Ishikawa (cell line): ENCODE data around the gene BMP8A.

ENCODE experiments used
- CEBPB ChIP-seq: IDR thresholded peaks from 2 replicates; pipeline ENCODE4 v1.6.1; 2012
- CREB1 ChIP-seq: IDR thresholded peaks from 2 replicates; pipeline ENCODE4 v1.6.1; 2012; ENCODE audit warnings: low read depth
- EGR1 ChIP-seq: IDR thresholded peaks from 2 replicates; pipeline ENCODE4 v1.6.1; 2012
- EP300 ChIP-seq: IDR thresholded peaks from 2 replicates; pipeline ENCODE4 v1.6.1; 2012; ENCODE audit warnings: borderline replicate concordance
- FOXM1 ChIP-seq: IDR thresholded peaks from 2 replicates; pipeline ENCODE4 v1.6.1; 2012; ENCODE audit warnings: low read depth, borderline replicate concordance
- MAX ChIP-seq: IDR thresholded peaks from 2 replicates; pipeline ENCODE4 v1.6.1; 2012
- NFIC ChIP-seq: IDR thresholded peaks from 2 replicates; pipeline ENCODE4 v1.6.1; 2012
- RAD21 ChIP-seq: IDR thresholded peaks from 2 replicates; pipeline ENCODE4 v1.6.1; 2012; ENCODE audit warnings: low read depth
- REST ChIP-seq: IDR thresholded peaks from 2 replicates; pipeline ENCODE4 v1.6.1; 2012; ENCODE audit warnings: low read depth, mild to moderate bottlenecking
- TAF1 ChIP-seq: IDR thresholded peaks from 2 replicates; pipeline ENCODE4 v1.6.1; 2012; ENCODE audit warnings: low read depth, mild to moderate bottlenecking
- TCF12 ChIP-seq: IDR thresholded peaks from 2 replicates; pipeline ENCODE4 v1.6.1; 2012; ENCODE audit warnings: low read depth
- TEAD4 ChIP-seq: IDR thresholded peaks from 2 replicates; pipeline ENCODE4 v1.6.1; 2012
- USF1 ChIP-seq: IDR thresholded peaks from 2 replicates; pipeline ENCODE4 v1.6.1; 2012
- YY1 ChIP-seq: IDR thresholded peaks from 2 replicates; pipeline ENCODE4 v1.6.1; 2012; ENCODE audit warnings: low read depth
- ZBTB7A ChIP-seq: IDR thresholded peaks from 2 replicates; pipeline ENCODE4 v1.6.1; 2012; ENCODE audit warnings: low read depth

Gene BMP8A

GRCh38 chr1:39571178-39571483, 79.7 kb downstream of the BMP8A start:
- TF ChIP-seq REST (no peak), EP300 (no peak), TAF1 (no peak), ZBTB7A (no peak), USF1 (no peak), MAX (no peak), NFIC (no peak), TCF12 (no peak), TEAD4 (no peak), EGR1 (no peak), CREB1 (no peak)

DNA sequence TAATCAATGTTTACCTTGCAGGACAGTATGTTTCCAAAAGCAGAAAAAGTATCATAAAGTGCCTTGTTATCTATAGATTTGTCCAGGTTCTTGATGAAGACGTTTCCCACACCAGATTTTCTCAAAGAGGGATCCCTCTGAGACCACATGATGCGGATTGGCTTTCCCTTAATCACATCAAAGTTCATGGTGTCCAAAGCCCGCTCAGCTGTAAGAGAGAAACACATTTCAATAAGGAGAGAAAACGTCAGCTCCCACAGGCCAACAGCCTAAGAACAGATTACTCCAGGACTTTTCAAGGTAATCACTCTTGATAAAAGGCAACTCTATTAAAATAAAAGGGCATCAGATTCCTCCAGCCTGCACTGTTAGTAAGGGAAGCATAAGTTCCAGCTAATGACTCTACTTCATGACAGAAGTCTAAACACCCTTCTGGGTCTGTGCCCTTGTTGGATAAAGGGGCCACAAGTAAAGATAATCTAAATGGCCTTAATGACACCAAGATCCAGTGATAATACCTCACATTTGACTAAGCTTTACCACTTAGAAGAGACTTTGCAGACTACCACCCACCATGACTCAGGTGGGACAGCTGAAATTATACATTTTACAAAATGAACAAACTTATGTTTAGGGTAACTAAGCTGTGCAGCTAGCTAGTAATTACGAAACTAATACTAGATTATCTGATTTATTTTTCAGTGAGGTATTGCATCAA, 81.1 kb downstream of the BMP8A start:
- TF ChIP-seq YY1: no peak
- TF ChIP-seq FOXM1: no peak
- no peak for TF ChIP-seq EP300
- TF ChIP-seq CREB1: no peak
- TF ChIP-seq TEAD4: no peak
- TF ChIP-seq NFIC: no peak
- TF ChIP-seq RAD21: no peak
- no peak for TF ChIP-seq CEBPB
- TF ChIP-seq EGR1: no peak
- TF ChIP-seq MAX: no peak

- TF ChIP-seq RAD21: no peak
- TF ChIP-seq EP300: no peak
- no peak for TF ChIP-seq TAF1
- TF ChIP-seq CREB1: no peak
- no peak for TF ChIP-seq REST
- no peak for TF ChIP-seq USF1
- no peak for TF ChIP-seq FOXM1
- TF ChIP-seq MAX: no peak
- no peak for TF ChIP-seq YY1
- no peak for TF ChIP-seq EGR1
- no peak for TF ChIP-seq ZBTB7A
- TF ChIP-seq NFIC: no peak
- no peak for TF ChIP-seq TCF12
- TF ChIP-seq TEAD4: no peak
- no peak for TF ChIP-seq CEBPB
These were observed 81.6 kb downstream of the BMP8A start for GRCh38 chr1:39573097-39573465.

DNA sequence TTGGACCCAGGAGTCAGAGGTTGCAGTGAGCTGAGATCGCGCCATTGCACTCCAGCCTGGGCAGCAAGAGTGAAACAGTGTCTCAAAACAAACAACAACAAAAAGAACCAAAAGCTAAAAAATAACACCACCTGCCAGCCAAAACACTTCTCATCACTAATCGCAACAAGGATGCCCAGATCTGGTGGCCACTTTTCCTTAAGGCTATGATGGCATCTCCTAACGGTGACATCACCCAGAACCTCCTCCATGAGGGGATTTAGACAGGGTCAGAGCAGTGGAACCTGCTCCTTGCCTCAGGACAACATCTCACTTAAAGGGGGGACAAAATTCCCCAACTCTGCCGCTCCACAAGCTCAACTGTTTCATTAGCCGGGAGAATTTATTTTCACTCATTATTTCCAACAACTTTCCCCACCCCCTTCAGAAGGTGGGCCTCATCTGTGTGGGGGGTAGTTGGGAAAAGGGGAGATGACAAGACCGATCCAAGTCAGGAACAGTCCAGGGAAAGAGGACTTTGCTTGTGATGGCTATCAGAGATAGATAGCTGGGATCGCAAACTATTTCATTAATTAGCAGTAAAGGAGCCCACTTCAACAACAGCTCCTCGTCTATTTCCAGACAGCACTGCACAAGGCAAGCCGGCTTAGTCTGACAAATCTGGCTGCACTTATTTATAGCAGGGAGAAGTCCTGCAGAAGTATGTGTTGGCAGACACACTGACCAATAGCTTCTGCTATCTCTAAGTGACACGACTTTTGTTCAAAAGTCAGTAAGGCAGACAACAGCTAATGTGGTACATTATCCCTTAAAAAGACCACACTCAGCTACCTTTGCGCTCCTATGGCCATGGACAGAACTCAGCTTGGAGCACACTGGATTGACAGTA, 82.5 kb downstream of the BMP8A start:
- TF ChIP-seq TEAD4 (no peak), TAF1 (no peak), ZBTB7A (no peak), EP300 (no peak), CEBPB (no peak), CREB1 (no peak), RAD21 (no peak), TCF12 (no peak)

DNA sequence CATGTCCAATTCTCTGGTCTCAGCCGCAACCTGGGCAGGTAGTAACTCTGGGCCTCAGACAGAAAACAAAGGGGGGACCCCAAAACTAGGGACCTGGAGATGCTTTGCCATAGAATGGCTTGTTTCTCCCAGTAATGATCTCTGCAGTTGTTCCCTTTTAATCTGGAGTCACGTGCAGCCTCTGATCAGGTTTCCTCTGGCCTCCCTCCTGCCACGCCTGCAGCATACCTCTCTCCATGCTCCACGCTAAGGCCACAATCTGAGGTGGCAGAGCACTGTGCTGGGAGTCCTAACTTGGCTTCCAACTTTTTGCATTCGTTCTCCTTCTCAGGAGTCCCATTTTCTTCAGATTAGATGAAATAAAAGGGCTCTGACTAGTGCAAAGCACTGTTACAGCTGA, 83.2 kb downstream of the BMP8A start:
- TF ChIP-seq REST: no peak
- peak; percentile 63; the same call in 1 of the 2 replicates for TF ChIP-seq USF1
